CD4-positive, alpha-beta T cell treated with Interferon gamma for 1 hour (primary cell): Measurements from ENCODE around the gene LRRN3.

Source experiments
- DNase-seq: peaks from one replicate; pipeline ENCODE4 v3.0.0-alpha.2; 2020

The LRRN3 gene

DNA sequence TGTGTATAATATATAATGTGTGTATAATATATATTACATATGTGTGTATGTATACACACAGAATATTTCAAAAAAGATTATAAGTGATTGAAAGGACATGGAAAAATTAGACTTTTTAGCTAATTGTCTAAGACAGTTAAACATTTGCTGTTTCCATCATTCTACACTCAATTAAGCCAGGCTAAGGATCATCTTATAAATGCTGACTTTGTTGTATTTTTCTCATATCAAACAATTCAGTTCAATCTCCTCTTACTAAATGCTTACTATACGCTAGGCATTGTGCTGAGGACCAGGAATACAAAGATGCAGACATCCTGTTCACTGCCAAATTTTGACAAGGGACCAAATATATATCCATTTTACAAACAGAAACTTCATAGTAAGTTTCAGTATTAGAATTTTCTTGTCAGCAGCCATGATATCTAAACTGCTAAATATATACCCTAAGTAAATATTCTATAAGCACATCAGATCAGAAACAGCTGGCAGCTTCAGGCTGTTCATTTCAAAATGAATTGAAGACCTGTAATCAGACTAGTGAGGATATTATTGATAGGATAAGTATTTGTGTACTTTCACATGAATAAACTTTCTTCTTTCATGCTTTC is 10.3 kb upstream of the LRRN3 start:
- DNase-seq, result no peak

- no peak for DNase-seq
Measured at GRCh38 chr7:111081546-111082267, 9.2 kb upstream of the LRRN3 start.

DNA sequence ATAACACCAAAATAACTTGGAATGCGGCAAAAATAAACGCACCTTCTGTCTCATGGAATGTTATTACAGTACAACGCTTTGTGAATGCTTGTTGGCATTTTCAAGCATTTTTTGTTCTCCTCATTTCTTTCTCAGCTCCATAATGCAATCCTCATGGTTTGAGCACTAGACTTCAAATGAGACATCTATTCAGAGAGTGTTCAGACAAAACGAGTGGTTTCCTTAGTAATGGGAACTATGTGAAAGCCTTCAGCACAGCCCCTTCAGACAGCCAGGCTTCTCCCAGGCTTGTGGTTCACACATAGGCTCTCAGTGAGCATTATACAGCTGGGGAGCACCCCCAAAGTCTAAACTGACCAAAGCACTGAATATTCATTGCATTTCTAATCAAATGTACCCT is 8.6 kb upstream of the LRRN3 start:
- DNase-seq, result no peak

GRCh38 chr7:111083413-111083812 is 7.5 kb upstream of the LRRN3 start:
- DNase-seq, result peak; percentile 43

DNA sequence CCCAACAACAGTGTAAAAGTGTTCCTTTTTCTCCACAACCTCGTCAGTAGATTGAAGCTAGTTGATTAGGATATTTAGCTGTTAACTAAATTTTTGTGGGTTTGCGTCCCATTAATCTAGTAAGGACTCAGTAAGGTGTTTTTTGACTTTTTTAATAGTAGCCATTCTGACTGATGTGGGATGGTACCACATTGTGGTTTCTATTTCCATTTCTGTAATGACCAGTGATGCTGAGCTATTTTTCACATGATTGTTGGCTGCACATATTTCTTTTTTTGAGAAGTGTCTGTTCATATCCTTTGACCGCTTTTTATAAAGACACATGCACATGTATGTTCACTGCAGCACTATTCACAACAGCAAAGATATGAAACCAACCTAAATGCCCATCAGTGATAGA is 5.6 kb upstream of the LRRN3 start:
- no peak for DNase-seq

DNA sequence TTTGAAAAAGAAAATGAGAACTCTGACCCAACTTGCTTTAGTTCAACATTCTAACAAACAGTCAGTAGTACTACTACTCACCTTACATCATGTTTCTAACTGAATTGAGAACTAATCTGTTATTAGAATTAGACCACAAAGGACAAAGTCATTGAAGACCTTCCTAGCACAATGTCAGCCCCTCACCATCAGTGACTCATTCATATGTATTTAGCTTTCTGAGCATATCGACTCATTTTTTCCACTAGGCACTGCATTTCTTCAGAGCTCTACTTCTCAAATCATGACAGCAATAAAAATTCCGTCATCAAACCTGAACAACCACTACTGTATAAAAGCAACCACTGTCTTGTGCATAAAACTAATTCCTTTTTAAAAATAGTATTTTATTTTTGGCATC is 4.4 kb upstream of the LRRN3 start:
- DNase-seq, result no peak

GRCh38 chr7:111088328-111088727 is 2.6 kb upstream of the LRRN3 start:
- no peak for DNase-seq

DNA sequence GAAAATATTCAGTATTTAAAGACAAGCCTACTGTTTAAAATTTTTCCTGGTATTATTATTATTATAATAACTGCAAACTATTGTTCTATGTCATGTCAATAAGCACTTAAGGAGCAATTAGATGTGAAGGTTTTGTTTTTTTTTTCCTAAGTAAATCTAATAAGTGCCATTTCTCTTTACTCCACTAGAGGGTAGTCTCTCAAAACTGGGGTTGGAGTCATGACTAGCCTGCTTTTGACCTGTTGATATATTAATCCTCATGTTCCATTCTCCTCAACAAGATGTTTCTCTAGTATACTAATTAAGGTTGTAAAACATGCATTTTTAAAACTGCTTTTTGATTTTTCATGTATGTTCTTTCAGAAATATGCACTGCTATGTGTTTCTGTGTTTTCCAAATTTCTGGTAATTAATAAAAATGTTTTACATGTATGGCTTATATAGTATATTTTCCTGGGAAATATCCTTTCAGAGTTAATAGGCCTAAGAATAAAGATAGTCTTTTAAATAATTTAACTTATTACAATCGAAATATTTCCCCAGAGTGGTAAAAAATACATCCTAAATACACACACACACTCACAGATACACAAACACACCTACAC is 1.0 kb upstream of the LRRN3 start:
- no peak for DNase-seq

- DNase-seq, result no peak
Measured at GRCh38 chr7:111091593-111092358, 849 bp downstream of the LRRN3 start.

DNA sequence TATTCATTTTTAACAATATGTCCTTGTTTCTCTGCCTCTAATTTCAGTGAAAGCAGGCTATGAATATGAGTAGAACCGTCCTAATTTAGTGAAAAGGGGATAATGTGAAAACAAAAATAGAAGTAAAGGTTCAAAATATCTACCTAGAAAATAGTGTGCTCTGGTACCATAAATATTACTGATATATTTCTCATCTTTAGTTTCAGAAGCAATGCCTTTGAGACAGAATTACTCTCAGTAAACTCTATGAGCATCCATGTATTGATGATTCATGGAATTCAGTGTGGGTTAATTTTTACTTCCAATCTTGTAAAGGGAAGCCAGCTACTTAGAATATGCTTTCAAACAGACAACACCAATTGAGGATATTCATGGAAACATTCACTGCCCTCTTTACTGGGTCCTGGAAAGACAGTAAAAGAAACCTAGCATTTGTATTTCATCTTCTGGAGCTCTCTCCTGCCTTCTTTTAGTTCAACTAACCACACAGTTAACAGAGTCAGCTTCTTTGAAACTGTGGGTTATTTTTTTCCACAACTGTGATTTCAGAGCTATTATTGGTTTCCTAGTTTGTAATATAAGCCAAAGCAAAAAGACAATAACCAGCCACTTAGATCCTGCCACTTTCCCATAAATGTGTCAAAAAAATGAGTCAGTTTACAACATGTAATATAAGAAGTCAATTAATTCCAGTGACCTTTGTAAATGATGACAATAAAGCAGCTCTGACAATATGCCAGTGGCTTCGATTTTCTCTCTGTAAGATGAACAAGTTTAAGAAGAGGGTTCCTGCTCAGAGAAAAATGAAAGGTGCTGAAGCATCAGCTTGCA is 1.7 kb downstream of the LRRN3 start:
- no peak for DNase-seq

DNA sequence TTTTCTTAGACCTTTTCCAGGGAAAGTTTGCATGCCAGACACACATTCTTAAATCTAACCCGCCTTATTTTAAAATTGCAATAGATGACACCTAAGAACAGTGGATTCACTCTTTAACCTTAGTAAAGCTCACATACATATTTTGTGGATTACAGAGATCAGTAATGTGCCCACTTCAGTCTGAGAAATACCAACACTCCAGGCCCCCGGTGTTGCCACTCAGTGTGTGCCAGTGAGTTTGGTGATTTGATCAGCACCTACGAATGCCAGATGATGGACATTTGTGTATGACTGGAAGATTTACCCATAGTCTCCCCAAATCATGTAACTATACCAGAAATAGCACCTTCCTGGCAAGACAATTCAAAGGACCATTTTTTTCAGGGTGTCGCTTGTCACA is 2.6 kb downstream of the LRRN3 start:
- DNase-seq, result no peak

DNA sequence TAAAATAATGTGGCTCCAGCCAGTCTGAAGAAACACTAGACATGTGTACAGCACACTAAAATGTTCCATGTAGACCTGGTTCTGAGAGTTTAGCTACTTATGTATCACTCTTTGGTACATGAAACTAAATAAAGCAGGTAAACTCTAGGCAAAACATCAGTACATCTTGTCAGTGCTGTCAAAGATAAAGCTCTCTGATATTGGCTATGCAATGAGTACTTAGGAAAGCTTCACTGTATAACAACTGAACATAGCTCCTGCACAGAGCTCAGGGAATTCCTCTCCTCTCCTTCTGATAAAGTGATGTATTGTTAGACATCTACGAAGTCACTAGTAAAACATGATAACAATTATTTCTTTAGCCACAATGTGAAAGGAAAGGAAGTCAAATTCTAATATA is 3.5 kb downstream of the LRRN3 start:
- DNase-seq, result no peak

DNA sequence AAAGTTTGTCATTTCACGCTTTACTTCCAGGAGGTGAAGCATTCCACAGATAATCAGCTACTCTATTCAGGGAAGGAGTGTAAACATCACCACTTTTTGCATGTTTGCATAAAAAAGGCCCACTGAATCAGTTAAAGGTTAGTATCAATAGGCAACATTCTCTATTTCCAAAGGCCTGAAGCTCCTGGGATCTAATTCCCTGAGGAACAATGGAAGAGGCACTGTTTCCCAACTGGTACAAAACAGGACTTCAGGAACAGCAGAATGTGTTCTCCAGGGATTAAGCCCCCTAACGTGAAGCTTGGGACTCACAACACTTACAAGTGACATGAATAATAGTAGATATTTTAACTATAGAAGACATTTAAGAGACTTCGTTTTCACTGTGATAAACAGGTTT is 6.1 kb downstream of the LRRN3 start:
- DNase-seq, result no peak

GRCh38 chr7:111098011-111098925 is 7.3 kb downstream of the LRRN3 start:
- peak; percentile 41 for DNase-seq

DNA sequence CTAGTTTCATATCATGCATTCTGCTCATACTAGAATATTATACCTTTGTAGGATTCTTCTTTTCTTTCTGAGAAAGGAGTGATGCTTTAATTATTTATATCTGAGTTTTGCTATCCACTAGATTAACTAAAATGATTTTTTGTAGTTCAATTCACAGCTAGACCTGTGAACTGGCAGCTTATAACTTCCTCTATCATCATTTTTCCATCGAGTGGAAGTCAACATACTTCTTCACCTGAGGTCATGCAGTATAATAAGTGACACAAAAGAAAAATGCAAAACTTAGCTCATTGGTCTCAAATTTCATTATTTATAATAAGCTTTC is 8.0 kb downstream of the LRRN3 start:
- DNase-seq, result no peak

GRCh38 chr7:111101856-111102646 is 11.1 kb downstream of the LRRN3 start:
- DNase-seq, result no peak

DNA sequence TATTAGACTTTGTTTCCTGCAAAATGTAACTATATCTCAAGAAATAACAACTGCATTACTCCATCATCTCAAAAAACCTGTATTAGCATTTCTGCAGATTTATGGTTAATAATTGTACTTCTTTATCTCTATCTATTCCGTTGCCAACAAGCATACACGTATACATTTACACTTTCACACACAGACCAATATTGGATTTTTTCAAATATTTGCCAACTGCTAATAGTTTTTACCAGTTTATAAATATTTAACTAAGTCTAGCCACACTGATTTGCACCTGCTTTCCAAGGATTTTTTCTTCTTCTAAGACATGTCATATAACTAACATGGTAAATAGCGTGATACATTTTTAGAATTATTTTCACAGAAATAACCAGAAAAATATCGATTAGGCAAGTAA is 12.2 kb downstream of the LRRN3 start:
- DNase-seq, result no peak

GRCh38 chr7:111103678-111104274 is 12.8 kb downstream of the LRRN3 start:
- DNase-seq, result no peak

DNA sequence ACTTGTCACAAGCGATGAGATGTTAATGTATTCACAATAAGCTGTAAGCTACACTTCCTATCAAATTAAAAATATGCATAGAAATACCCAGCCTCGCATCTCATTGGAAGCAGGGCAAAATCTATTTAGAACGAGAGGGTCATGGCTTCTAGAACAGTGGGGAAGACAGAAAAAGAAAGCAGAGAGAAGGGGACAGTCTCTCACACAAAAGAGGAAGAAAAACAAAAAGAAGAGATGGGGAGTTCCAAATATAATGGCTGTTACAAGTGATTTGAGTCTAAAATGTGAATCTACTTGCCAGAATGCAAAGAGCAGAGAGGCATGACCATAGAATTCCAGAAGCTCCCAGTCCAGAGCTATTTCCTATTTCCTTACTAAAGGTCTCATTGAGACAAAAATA is 13.8 kb downstream of the LRRN3 start:
- DNase-seq, result no peak

DNA sequence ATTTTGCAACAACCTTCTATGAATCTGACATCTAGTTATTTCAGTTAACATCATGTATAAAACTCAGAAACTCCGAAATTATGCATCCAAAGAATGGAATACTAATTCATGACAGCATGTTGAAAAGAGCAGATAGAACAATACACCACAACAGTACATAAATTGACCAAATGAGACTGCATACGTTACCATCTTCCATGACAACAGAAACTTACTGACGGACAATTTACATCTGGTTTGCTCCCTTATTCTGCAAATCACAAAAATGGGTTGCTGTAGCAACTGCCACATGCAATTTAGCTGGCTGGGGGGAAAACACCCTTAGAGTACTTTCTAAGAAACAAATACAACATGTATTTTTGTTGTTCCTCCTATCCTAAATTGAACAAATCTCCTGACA is 14.3 kb downstream of the LRRN3 start:
- DNase-seq, result no peak

DNA sequence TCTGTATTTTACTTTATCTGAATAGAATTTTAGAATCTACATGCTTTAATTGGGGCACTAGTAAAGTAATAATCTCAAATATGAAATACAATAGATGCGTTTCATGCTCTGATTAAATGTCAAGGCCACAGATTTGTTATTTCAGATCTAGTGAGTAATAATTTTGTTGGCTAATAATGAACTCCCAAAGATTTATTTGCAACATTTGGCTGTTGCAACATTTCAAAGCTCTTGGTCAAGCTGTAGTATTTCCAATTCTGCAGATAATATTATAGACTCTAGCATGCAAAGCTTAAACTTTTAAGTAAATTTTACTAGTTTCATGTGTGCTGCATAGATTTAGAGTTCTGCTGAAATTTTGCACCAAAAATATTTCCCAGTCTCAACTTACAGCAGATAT is 16.7 kb downstream of the LRRN3 start:
- DNase-seq, result no peak
